Mesenteric fat pad (tissue), 1 donor: ENCODE results near the gene ZC3H15. TPM values are rescaled to one million over a fixed set of nuclear protein-coding genes. Genes with fewer than 3 reads are reported as not detected.
"Not testable (repeated sequence)": the region's sequence is repeated elsewhere in the genome, so short reads cannot be mapped to it uniquely, and the experiment has no call there.

Source experiments
- DNase-seq: peaks from one replicate; pipeline ENCODE4 v3.0.0-alpha.2; 2020; ENCODE audit warnings: low spot score
- long read RNA-seq: library from polyadenylated mRNA; unstranded; transcript quantifications from one replicate; pipeline ENCODE4 v2.0.0, GENCODE V29; 2020
- total RNA-seq: library from RNA; stranded (reverse); fragmentation: NEBNext Ultra II Directional; extraction: Animal tissue kit (Norgen Biotek cat#: 25700); gene quantifications from one replicate; pipeline ENCODE4 v1.2.1, GENCODE V29; 2021
- donor health status: DM: yes; HTN: yes; CAD: no.

Gene ZC3H15
- 59.5 TPM for total RNA-seq
- long read RNA-seq, transcript ZC3H15-201 (10 exons, 2,138 nt), result major isoform, 48 of 92 reads
- long read RNA-seq, partial matches to known transcripts, result 41 of 92 reads
- long read RNA-seq, other reads (novel, unspliced or antisense), result 3 of 92 reads

- peak; percentile 98 for DNase-seq
Measured at GRCh38 chr2:186485871-186486650, at the start of gene ZC3H15. ZC3H15 (plus strand) TSS chr2:186486260; CDS start chr2:186486383, 123 bp downstream.

DNA sequence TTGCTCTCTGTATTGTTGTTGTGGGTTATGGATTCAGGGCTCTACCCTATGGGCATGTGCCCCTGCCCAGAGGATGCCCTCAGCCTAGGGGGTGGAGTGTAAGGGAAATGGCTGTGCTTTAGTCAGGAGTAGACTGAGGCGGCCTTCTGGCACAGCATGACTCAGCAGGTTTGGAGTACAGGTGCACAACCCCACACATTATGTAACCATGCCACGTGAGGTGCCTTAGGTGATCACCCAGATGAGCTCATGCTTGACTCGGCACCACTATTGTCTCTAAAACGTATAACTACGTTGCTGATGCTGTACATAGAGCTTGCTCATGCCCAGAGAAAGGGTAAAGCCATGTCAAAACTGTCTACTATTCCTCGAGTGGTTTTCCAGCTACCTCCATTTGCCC lies 48.3 kb upstream of the ZC3H15 start:
- DNase-seq, result no peak

DNA sequence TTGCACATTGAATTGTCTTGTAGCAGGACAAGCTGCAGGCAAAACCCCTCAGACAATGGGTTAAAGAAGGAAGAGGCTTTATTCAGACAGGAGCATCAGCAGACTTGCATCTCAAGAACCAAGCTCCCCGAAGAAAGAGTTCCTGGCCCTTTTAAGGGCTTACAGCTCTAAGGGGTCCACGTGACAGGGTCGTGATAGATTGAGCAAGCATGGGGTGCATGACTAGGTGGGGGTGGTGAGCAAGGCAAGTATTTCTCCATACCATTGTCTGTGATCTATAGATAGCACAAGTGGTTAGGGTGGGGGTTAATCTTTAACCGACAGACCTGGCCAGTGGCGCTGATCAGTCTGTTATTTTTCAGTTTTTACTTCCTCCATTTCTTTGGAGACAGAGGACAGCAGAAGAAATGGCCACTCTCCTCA lies 46.4 kb upstream of the ZC3H15 start:
- DNase-seq, result not testable (repeated sequence)

GRCh38 chr2:186440506-186440905 lies 45.6 kb upstream of the ZC3H15 start:
- DNase-seq, result no peak

GRCh38 chr2:186442885-186443284 lies 43.2 kb upstream of the ZC3H15 start:
- DNase-seq, result no peak

- DNase-seq, result no peak
Measured at GRCh38 chr2:186443851-186444250, 42.2 kb upstream of the ZC3H15 start.

GRCh38 chr2:186445506-186445905 lies 40.6 kb upstream of the ZC3H15 start:
- no peak for DNase-seq

GRCh38 chr2:186455613-186456012 lies 30.4 kb upstream of the ZC3H15 start:
- DNase-seq, result no peak

DNA sequence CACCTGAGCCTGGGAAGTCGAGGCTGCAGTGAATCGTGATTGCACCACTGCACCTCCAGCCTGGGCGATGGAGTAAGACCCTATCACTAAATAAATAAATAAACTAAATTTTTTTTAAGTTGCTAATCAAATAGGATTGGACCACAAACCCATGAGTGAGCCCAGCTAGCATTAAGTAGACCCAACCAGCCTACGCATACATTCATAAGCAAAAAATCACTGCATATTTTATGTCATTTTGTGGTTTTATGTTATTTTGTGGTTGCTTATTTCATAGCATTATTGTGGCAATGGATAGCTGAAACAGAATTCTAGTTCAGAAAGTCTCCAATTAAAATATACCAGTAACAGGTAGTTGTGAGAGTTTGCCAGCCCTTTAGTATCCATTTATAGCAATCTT lies 29.1 kb upstream of the ZC3H15 start:
- DNase-seq, result no peak

- DNase-seq, result no peak
Measured at GRCh38 chr2:186457908-186458307, 28.2 kb upstream of the ZC3H15 start.

DNA sequence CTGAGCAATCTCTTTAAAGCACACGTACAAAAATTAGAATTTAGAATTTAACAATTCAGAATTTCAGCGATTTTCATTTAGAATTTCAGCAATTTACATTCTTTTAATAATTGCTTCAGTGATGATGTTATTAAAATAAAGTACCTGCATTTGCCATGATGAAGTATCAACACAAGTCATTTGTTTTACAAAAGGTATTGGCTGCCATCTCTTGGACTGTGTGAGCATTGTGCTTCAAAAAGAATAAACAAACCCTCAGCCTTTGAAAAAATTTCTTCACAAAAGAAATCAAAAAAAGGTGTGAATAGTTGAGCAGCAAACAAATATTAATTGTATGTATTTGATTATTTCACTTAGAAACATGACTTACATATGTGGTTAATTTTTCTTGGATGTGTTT lies 27.1 kb upstream of the ZC3H15 start:
- DNase-seq, result no peak

GRCh38 chr2:186460465-186460864 lies 25.6 kb upstream of the ZC3H15 start:
- DNase-seq, result no peak

GRCh38 chr2:186466743-186467142 lies 19.3 kb upstream of the ZC3H15 start:
- no peak for DNase-seq

- no peak for DNase-seq
Measured at GRCh38 chr2:186467421-186467820, 18.6 kb upstream of the ZC3H15 start.

DNA sequence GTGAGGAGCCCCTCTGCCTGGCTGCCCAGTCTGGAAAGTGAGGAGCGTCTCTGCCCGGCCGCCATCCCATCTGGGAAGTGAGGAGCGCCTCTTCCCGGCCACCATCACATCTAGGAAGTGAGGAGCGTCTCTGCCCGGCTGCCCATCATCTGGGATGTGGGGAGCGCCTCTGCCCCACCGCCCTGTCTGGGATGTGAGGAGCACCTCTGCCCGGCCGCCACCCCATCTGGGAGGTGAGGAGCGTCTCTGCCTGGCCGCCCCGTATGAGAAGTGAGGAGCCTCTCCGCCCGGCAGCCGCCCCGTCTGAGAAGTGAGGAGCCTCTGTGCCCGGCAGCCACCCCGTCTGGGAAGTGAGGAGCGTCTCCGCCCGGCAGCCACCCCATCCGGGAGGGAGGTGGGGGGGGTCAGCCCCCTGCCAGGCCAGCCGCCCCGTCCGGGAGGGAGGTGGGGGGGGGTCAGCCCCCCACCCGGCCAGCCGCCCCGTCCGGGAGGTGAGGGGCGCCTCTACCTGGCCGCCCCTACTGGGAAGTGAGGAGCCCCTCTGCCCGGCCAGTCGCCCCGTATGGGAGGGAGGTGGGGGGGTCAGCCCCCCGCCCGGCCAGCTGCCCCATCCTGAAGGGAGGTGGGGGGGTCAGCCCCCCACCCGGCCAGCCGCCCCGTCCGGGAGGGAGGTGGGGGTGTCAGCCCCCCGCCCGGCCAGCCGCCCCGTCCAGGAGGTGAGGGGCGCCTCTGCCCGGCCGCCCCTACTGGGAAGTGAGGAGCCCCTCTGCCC lies 13.2 kb upstream of the ZC3H15 start:
- DNase-seq, result not testable (repeated sequence)

- DNase-seq, result not testable (repeated sequence)
Measured at GRCh38 chr2:186474239-186474638, 11.8 kb upstream of the ZC3H15 start.

DNA sequence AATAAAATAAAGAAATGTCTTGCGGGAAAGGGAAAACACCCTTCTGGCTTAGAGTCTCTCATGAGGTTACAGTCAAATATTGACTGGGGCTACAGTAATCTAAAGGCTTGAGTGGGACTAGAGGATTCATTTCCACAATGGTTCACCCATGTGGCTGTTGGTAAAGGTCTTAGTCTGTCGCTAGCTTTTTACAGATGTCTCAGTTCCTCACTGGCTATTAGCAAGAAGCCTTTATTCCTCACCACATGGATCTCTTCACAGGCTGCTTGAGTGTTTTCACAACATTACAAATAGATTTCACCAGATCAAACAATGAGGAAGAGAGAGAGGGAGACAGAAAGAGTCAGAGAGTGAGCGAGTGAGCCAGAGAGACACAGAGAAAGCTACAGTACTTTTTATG lies 8.3 kb upstream of the ZC3H15 start:
- DNase-seq, result no peak

DNA sequence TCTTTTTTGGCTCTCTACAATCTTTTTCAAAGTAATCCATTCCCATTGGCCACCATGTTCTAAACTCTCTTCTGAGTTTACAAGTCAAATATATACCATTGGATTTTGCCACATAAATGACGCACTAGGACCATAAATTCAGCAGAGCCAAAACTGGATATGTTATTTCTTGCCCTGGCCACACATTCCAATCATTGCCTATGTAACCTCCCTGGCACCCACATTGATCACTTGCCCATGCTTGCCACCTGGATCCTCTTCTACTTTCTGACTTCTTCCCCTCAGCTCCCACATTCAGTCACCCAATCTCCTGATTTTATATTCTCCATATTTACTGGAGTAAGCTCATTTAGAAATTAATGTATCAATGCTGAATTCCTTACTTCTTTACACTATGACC lies 5.1 kb upstream of the ZC3H15 start:
- no peak for DNase-seq

DNA sequence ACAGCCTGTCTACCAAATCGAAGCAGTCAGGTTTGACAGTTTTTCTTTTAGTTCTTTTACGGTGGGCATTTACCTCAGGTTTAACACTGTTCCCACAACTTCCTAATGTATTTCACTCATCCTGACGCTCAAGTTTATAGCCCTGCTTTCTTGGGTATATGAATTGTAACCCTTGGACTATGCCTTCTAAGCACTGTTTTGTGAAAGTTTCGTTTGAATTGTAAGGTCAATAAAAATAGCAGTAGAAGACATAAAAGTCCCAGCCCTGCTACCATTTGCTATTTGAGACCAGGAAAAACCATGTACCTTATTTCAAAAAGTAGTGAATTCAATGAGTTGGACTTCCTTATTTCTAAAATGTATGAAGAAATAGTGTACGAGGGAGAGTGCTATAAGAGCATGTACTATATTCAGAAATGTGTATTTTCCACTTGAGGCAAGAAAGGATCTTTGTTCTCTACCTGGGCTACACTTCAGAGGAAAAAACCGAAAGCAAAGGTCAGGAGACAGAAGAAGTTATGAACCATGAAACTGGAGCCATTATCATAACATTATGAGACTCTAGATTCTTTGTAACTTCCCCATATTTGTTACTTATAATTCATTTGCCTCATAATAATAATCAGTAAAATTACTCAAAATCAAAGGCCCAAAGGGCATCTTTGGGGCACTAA lies 1.9 kb upstream of the ZC3H15 start:
- DNase-seq, result no peak

DNA sequence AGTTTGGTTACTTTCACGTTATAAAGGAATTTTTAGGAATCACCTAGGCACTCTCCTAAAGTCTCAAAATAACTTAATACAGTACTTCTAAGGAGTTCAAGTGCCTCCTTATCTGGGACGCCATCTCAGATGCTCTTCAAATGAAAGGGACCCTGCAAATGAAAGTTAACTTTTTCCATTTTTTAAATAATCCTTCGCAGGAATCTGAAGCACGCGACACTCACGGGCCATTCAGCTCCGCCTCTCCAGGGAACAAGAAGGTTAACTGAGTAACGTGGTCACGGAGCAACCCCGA lies 537 bp upstream of the ZC3H15 start:
- no peak for DNase-seq

GRCh38 chr2:186486651-186487647 lies 889 bp downstream of the ZC3H15 start:
- DNase-seq, result no peak
